HL-60 (cell line): ENCODE measurements around the gene CACNG6.

Source experiments
- DNase-seq, 2 experiments: peaks; one replicate each; pipeline ENCODE4 v3.0.0-alpha.2; 2010 to 2020; ENCODE audit warnings: low read depth in 1 of 2, low spot score in 1 of 2
- H3K27ac ChIP-seq: fragments of 250-450 bp; sonication (Bioruptor Pico); replicated peaks from 2 replicates; pipeline ENCODE4 v1.5.1; 2020; ENCODE audit warnings: mild to moderate bottlenecking, moderate library complexity
- H3K27me3 ChIP-seq: fragments of 250-450 bp; sonication (Bioruptor Pico); 2 replicates; pipeline ENCODE4 v1.5.1; 2021; ENCODE audit warnings: mild to moderate bottlenecking, moderate library complexity; ENCODE audit not compliant: insufficient read depth, poor library complexity, severe bottlenecking
- H3K4me3 ChIP-seq: replicated peaks from 2 replicates; pipeline ENCODE4 v1.5.1; 2011; ENCODE audit warnings: mild to moderate bottlenecking, control low read depth, low read length; ENCODE audit not compliant: insufficient read depth
- GABPA ChIP-seq: IDR thresholded peaks from 2 replicates; pipeline ENCODE4 v1.6.1; 2012; ENCODE audit warnings: low read depth
- POLR2AphosphoS5 ChIP-seq: IDR thresholded peaks from 2 replicates; pipeline ENCODE4 v1.6.1; 2012; ENCODE audit warnings: low read depth
- SPI1 ChIP-seq: IDR thresholded peaks from 2 replicates; pipeline ENCODE4 v1.6.1; 2012; ENCODE audit warnings: low read depth, mild to moderate bottlenecking, borderline replicate concordance
- long read RNA-seq: library from polyadenylated mRNA; unstranded; transcript quantifications from one replicate; pipeline ENCODE4 v2.0.0, GENCODE V29; 2020
- TF ChIP-seq, protein P1 (sequence below): IDR thresholded peaks from one replicate; pipeline ENCODE4 v1.5.1; 2011; ENCODE audit warnings: low read length, control low read depth, inconsistent platforms; ENCODE audit not compliant: insufficient read depth
- TF ChIP-seq, protein P2 (sequence below): IDR thresholded peaks from 2 replicates; pipeline ENCODE4 v1.6.1; 2012; ENCODE audit warnings: low read depth; ENCODE audit not compliant: insufficient replicate concordance

CACNG6 gene, protein sequence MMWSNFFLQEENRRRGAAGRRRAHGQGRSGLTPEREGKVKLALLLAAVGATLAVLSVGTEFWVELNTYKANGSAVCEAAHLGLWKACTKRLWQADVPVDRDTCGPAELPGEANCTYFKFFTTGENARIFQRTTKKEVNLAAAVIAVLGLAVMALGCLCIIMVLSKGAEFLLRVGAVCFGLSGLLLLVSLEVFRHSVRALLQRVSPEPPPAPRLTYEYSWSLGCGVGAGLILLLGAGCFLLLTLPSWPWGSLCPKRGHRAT
- long read RNA-seq, result 0 reads

DNA sequence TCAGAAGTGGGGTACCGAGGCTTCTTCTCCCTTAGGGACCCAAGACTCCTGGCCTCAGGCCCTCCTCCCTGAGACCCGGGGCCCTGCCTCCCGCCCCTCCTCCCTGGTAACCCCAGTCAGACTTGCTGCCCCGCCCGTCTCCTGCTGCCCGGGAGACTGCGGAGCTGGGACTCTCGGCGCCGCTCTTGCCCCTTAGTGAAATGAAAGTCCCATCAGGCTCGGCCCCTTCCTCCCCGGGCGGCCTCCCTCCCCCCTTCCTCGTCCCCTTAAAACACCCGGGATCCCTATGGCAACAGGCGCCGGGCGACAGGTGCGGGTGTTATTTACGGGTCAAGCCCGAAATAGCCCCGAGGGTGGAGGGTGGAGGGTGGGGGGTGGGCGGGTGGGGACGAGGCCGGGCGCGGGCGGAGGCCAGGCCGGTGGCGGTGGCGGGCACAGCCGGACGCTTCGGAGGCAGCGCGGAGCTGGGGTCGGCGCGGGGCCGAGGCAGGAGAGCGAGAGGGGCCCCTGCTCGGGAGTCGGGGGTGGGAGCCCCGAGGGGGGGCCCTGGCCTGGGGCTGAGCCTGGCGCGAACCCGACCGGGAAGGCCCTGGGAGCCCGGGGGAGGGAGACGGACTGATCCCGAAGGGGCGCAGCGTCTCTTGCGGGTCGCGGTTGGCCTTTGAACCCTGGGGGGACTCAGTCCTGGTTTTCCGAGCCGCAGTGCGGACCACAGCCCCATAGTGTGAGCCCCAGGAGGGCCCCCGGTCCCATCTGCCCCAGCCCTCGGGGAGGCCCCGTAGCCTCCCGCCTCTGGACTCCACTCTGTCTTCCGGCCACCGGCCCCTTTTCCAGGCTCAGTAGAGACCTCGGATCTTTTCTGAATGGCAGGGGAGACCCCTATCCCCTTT is at the start of gene CACNG6:
CACNG6 (plus strand) TSS at position 414 of the 890 bp plus-strand sequence. CDS start 1,241 bp downstream, outside the sequence.
- no peak for TF ChIP-seq POLR2AphosphoS5
- TF ChIP-seq, protein P1, sequence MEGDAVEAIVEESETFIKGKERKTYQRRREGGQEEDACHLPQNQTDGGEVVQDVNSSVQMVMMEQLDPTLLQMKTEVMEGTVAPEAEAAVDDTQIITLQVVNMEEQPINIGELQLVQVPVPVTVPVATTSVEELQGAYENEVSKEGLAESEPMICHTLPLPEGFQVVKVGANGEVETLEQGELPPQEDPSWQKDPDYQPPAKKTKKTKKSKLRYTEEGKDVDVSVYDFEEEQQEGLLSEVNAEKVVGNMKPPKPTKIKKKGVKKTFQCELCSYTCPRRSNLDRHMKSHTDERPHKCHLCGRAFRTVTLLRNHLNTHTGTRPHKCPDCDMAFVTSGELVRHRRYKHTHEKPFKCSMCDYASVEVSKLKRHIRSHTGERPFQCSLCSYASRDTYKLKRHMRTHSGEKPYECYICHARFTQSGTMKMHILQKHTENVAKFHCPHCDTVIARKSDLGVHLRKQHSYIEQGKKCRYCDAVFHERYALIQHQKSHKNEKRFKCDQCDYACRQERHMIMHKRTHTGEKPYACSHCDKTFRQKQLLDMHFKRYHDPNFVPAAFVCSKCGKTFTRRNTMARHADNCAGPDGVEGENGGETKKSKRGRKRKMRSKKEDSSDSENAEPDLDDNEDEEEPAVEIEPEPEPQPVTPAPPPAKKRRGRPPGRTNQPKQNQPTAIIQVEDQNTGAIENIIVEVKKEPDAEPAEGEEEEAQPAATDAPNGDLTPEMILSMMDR, result no peak
- DNase-seq, result no peak
- H3K4me3 ChIP-seq, result no peak within 1 kb of the TSS
- no peak within 1 kb of the TSS for H3K27ac ChIP-seq
- peaks cover 20% of the 10 kb centered on the region for H3K27me3 ChIP-seq

DNA sequence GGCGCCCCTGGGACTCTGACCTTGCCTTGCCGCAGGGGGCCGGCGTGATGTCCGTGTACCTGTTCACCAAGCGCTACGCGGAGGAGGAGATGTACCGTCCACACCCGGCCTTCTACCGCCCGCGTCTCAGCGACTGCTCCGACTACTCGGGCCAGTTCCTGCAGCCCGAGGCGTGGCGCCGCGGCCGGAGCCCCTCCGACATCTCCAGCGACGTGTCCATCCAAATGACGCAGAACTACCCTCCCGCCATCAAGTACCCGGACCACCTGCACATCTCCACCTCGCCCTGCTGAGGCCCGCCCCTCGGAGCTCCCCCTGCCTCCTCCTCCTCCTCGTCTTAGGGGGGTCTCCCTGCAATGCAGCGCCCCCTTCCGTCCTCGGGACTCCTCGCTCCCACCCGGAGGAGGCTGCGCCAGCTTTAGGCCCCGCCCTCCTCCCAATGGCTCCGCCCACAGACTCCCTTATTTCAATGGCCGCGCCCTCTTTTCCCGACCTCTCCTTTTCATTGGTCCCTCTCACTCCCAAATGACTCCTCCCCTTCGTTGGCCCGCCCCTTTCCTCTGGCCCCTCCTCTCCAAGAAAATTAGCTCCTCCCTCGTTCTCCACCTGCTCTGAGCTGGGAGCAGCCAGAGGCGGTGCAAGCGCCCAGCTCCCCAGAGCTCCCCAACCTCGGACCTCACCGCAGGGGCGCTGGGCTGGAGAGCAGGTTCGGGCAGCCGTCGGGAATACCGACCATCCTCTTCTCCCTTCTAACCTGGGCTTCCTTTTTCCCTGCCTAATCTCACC is 49.2 kb upstream of the CACNG6 start:
- H3K27me3 ChIP-seq, result peaks cover 16% of the 10 kb centered on the region
- no peak overlapping the region for H3K27ac ChIP-seq
- DNase-seq, result no peak
- no peak overlapping the region for H3K4me3 ChIP-seq
- TF ChIP-seq, protein P2, sequence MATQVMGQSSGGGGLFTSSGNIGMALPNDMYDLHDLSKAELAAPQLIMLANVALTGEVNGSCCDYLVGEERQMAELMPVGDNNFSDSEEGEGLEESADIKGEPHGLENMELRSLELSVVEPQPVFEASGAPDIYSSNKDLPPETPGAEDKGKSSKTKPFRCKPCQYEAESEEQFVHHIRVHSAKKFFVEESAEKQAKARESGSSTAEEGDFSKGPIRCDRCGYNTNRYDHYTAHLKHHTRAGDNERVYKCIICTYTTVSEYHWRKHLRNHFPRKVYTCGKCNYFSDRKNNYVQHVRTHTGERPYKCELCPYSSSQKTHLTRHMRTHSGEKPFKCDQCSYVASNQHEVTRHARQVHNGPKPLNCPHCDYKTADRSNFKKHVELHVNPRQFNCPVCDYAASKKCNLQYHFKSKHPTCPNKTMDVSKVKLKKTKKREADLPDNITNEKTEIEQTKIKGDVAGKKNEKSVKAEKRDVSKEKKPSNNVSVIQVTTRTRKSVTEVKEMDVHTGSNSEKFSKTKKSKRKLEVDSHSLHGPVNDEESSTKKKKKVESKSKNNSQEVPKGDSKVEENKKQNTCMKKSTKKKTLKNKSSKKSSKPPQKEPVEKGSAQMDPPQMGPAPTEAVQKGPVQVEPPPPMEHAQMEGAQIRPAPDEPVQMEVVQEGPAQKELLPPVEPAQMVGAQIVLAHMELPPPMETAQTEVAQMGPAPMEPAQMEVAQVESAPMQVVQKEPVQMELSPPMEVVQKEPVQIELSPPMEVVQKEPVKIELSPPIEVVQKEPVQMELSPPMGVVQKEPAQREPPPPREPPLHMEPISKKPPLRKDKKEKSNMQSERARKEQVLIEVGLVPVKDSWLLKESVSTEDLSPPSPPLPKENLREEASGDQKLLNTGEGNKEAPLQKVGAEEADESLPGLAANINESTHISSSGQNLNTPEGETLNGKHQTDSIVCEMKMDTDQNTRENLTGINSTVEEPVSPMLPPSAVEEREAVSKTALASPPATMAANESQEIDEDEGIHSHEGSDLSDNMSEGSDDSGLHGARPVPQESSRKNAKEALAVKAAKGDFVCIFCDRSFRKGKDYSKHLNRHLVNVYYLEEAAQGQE, result no peak
- TF ChIP-seq POLR2AphosphoS5 (no peak), GABPA (no peak), SPI1 (no peak)
- TF ChIP-seq, protein P1, result no peak

DNA sequence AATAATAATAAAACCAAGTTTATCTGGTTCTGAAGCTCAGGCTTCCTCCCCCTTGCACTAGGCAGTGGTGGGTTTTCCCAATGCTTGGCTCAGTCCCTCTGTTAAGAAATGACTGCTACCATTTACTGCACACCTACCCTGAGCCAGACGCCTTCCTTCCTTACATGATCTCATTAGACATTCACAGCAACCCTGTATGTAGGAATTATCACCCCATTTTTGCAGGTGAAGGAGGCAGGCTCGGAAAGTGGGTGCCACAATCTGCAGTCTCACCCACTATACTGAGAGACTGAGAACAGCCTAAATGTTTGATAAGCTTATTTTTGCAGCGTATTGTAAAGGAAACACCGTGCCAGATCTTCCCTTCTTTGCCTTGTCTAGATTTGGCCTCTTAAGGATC is 47.0 kb upstream of the CACNG6 start:
- H3K4me3 ChIP-seq, result no peak overlapping the region
- H3K27me3 ChIP-seq, result peaks cover 16% of the 10 kb centered on the region
- H3K27ac ChIP-seq, result no peak overlapping the region
- no peak for DNase-seq
- no peak for TF ChIP-seq SPI1
- TF ChIP-seq, protein P1, result no peak
- TF ChIP-seq GABPA, result no peak
- no peak for TF ChIP-seq POLR2AphosphoS5
- TF ChIP-seq, protein P2, result no peak
